Activated CD4-positive, alpha-beta T cell treated with anti-CD3 and anti-CD28 coated beads for 48 hours (primary cell): ENCODE results near the gene RAMACL.
"Not testable (repeated sequence)": the region's sequence is repeated elsewhere in the genome, so short reads cannot be mapped to it uniquely, and the experiment has no call there.

Source experiments
- DNase-seq: peaks from one replicate; pipeline ENCODE4 v3.0.0-alpha.2; 2020

The RAMACL gene

GRCh38 chr6:166552600-166552999 is 33.9 kb downstream of the RAMACL start:
- no peak for DNase-seq

DNA sequence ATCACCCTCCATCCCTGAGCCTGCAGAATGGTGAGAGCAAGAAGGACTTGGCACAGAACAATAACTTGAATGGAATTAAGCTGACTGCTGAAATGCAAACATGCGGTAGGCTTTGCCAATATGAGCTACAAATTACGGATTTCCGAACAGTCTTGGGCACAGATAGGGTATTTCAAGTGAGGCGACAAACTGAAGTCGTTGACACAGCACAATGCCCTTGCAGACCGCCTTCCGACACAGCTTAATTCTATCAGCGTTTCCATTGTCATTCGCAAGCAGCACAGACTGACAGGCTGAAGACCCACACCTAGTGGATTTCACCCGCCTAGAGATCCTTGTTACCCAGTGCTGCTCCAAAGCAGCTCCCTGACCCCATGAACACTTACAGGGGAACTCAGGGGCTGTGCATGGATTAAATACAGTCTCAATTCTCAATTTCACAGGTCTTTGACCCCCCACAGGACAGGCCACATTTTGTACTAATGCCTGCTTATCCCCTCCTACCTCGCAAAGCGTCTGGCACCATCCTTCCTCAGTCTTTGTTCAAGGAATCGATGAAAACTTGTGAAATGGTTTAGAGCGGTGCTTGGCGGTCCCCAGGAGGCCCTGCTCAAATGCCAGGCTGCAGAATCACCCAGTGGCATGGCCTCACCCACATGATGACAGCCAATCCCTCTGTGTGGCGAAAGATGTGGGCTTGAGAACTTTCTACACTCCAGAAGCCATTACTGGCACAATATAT is 34.6 kb downstream of the RAMACL start:
- DNase-seq: no peak

GRCh38 chr6:166546653-166547052 is 39.8 kb downstream of the RAMACL start:
- no peak for DNase-seq

GRCh38 chr6:166545156-166546034 is 41.1 kb downstream of the RAMACL start:
- no peak for DNase-seq

- no peak for DNase-seq
These were observed 42.2 kb downstream of the RAMACL start for GRCh38 chr6:166544296-166544605.

DNA sequence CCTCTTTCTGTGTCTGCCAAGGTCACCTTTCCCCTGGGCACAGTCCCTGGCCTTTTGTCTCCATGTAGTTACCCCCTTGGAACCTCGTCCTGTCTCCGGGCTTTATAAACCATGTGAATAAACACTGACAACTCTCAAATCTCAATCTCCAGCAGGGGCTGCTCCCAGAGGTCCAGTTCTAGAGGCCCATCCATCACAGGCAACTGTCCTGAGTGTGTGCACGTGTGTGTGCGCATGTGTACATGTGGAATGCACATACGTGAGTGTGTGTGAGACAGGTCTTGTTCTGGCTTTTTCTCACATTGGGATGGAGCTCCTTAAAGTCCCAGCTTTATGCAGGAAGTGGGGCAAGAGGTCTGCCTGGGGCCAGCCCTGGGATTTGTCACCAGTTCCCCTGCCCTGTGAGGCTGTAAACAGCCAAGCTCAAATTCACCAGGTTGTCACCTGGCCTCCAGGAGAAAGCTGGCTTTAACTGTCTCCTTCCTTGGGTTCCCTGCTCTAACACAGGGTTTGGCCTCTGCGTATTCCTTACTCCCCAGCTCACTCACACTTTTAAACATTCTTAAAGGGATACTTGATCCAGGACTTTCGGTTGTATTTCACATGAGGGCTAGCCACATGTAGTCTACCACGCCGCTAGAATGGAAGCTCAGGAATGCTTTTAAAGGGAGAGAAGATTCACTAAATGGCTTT is 42.7 kb downstream of the RAMACL start:
- DNase-seq: no peak

DNA sequence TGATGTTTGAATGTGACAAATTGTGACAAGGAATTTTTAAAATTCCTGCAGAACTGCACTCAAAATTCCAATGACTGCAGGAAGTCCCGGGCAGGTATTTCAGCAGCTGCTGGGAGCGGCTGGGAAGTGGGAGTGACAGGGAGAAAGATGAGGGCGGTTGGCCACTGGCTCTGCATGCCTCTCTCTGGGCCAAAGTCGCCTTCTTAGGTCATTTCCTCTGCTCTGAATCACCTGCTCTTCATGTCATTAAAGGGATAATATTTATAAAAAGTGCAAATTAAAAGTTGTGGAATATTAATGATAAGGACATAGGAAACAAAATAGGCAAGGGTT is 43.9 kb downstream of the RAMACL start:
- no peak for DNase-seq

- no peak for DNase-seq
These were observed 44.5 kb downstream of the RAMACL start for GRCh38 chr6:166541876-166542579.

DNA sequence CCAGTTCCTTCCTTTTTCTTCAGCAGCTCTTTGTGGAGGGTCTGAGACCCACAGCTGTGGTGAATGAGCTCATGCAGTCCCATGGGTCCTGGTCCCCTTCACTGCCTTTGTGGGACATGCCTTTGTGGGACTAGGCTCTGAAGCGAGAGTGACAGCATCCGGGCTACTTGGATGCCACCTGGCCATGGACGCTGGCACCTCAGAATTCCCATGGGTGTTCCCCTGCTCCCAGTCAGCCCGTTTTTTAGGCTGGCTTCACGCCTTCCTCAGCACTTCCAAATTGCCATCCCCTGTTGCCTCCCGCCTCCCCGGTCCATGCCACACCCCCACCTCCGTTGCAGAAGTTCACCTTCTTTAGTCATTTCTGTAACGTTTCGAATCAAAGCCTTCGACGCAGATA is 45.1 kb downstream of the RAMACL start:
- peak; percentile 27 for DNase-seq

DNA sequence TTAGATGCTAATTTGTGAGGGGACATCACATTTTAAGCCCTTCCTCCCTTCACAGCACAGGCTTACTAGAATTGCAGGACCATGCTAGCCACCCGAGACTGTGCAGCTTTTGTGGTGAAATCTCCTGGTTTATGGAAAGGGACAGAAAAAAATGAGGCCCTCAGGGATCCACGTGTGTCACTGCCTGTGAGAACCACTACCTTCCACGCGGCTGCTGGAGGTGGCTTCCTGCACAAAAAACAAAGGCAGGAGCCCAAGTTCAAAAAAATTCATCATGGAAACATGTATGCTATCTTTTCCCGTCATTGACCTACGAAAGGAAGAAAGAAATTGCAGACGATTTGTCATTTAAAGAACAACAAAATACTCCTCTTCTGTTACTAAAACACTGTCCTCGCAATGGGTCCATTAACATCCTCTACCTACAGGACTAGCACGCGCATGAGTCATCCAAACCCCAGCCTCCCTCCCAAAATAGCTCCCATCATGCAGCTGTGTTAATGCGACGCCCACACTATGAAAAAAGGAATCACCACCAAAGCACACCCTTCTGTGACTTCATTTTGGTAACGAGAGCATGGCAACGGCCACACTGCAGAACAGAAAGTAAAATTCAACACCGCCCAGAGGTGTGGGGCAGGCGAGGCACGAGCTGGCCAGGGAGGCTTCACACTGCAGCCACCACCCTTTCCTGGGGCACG is 45.7 kb downstream of the RAMACL start:
- peak; percentile 74 for DNase-seq

- no peak for DNase-seq
These were observed 46.9 kb downstream of the RAMACL start for GRCh38 chr6:166539543-166539942.

DNA sequence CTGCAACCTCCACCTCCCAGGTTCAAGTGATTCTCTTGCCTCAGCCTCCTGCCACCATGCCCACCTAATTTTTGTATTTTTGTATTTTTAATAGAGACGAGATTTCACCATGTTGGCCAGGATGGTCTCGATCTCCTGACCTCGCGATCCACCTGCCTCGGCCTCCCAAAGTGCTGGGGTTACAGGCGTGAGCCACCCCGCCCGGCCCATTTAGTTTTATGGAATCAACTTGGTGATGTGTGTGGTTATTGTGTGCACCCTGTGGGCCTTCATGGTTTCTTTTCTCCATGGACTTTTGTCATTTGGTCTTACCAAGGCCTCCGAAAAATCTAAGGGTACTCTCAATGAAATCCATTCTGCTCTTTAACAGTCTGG is 47.5 kb downstream of the RAMACL start:
- not testable (repeated sequence) for DNase-seq

DNA sequence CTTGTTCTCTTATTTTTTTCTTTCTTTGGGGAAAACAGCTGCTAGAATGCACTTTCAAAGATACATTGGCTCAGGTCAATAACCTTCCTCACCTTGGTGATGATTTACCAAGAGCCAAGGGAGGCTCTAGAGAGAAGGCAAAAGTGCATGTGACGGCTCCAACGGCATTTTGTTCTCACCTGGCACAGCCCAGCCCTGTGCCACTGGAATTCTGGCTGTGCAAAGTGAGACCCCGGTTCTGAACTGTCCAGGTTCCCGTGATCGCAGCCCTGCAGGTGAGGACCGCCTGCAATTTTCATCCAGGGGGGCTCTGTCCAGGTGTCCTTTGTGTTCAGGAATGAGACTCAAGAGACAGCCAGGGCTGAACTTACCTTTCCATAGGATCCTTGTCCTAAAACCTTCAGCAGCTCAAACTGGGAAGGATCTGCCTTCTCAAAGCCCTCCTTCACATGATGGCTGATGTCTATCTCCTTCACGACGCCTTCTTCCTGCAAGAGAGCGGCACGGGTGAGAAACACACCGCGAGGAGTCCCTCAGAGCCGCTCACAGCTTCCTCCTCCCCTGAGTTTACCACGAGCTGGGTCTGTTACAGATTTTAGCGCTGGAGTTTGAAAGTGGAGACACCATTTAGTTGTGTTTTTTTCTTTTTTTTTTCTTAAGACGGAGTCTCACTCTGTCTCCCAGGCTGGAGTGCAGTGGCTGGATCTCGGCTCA is 48.0 kb downstream of the RAMACL start:
- DNase-seq: no peak

- DNase-seq: no peak
These were observed 51.6 kb downstream of the RAMACL start for GRCh38 chr6:166534658-166535406.

DNA sequence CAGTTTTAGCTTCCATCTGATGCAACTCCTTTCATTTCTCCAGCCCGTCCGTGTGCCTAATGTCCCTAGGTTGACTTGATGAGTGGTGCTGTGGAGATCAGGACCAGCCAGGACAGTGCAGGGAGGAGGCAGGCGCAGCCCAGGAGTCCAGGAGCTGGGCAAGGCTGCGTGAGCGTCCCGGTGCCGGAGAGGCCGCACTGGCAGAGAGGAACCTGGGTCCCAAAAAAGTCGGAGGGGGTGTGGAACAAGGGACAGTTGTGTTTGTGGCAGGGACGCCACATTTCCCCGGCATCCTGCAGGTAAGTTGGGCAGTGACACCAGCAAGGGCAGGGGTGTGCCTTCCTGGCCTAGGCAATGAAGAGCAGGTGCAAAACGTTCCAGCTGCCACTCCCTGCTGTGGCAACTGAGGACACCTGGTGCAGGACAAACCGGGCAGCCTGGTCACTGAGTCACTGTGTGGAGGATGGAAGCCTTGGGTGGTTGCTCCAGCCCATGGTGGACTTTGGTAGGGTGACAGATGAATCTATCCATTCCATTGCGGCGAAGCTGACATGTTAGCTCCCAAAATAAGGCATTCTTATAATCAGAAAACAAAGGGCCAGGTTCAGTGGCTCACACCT is 53.2 kb downstream of the RAMACL start:
- DNase-seq: no peak
